Measurements from ENCODE around the gene MAPKAPK3.

DNA sequence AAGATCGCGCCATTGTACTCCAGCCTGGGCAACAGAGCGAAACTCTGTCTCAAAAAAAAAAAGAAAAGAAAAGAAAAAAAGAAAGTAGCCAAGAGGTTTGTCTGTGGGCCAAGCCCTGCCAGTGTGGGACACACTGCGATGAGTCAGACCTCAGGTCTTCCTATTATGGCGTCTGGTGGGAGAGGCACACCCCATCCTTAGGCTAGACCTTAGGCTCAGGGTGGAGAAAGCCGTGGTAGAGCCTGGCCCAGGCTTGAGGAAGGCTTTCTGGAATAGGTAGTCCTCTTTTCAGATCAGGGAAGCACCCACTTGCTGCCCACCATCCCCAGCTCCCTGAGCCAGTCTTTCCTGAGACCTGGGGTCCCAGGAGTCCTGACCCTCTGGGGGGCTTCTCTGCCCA is 41.6 kb upstream of the MAPKAPK3 start:
- TF ChIP-seq, protein P1, sequence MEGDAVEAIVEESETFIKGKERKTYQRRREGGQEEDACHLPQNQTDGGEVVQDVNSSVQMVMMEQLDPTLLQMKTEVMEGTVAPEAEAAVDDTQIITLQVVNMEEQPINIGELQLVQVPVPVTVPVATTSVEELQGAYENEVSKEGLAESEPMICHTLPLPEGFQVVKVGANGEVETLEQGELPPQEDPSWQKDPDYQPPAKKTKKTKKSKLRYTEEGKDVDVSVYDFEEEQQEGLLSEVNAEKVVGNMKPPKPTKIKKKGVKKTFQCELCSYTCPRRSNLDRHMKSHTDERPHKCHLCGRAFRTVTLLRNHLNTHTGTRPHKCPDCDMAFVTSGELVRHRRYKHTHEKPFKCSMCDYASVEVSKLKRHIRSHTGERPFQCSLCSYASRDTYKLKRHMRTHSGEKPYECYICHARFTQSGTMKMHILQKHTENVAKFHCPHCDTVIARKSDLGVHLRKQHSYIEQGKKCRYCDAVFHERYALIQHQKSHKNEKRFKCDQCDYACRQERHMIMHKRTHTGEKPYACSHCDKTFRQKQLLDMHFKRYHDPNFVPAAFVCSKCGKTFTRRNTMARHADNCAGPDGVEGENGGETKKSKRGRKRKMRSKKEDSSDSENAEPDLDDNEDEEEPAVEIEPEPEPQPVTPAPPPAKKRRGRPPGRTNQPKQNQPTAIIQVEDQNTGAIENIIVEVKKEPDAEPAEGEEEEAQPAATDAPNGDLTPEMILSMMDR (IDR thresholded peaks at IDR 0.05 in 4 of 5, conservative IDR thresholded peaks at IDR 0.05 in 1 of 5), result no peak
- TF ChIP-seq POLR2A (IDR thresholded peaks at IDR 0.05), result no peak
